Left ventricle myocardium superior (tissue), 1 donor: ENCODE measurements around the gene MARK3. TPM values are rescaled to one million over a fixed set of nuclear protein-coding genes. Genes with fewer than 3 reads are reported as not detected.
A peak's percentile ranks its signal among the peaks of the same experiment; 100 is the strongest.

ENCODE experiments used
- ATAC-seq: fragments of 200-7000 bp; cut with Tn5 transposase; one replicate; pipeline ENCODE4 v1.9.1; 2020; ENCODE audit warnings: mild to moderate bottlenecking, moderate library complexity
- DNase-seq: peaks from one replicate; pipeline ENCODE4 v3.0.0-alpha.2; 2020
- intact Hi-C: fragments of 100-400 bp; cut with micrococcal nuclease; formaldehyde crosslinking; loops from one replicate; pipeline ENCODE4 v1.11.0; 2022
- total RNA-seq: library from RNA; stranded (reverse); fragmentation: NEBNext Ultra II Directional; extraction: Animal tissue kit (Norgen Biotek cat#: 25700); gene quantifications from one replicate; pipeline ENCODE4 v1.2.1, GENCODE V29; 2021
- donor health status: DM: no; HTN: yes; CAD: no; lungs with severe emphysema.

Gene MARK3
- total RNA-seq, 1 donor from 2014 or later, result 127 TPM

DNA sequence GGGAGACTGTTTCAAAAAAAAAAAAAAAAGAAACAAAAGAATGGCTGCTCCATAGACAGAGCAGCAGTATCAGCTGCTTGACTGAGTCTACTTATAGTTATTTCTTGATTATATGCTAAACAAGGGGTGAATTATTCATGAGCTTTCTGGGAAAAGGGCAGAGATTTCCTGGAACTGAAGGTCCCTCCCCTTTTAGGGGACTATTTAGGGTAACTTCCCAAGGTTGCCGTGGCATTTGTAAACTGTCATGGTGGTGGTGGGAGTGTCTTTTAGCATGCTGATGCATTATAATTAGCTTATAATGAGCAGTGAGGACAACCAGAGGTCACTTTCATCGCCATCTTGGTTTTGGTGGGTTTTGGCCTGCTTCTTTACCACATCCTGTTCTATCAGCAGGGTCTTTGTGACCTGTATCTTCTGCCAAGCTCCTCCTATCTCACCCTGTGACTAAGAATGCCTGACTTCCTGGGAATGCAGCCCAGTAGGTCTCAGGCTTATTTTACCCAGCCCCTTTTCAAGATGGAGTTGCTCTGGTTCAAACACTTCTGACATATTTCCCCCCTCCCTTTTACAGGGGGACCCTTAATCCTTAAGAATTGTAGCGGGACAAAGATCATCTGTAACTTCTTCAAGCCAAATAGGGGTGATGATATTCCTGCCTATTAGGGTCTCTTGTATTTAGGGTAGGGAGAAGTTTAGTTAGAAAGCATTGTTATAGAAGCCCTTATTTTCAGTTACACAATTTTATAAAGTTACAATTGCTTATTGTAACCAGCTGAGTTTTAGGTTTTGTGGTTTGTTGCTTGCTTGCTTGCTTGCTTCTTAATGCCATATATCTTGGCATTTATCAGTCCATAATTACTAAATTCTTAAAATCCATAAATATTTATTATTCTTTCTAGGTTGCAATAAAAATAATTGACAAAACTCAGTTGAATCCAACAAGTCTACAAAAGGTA, 42.5 kb downstream of the MARK3 start:
- intact Hi-C loops, result no loop called here
- DNase-seq (no peak), ATAC-seq (peak; percentile 69)

DNA sequence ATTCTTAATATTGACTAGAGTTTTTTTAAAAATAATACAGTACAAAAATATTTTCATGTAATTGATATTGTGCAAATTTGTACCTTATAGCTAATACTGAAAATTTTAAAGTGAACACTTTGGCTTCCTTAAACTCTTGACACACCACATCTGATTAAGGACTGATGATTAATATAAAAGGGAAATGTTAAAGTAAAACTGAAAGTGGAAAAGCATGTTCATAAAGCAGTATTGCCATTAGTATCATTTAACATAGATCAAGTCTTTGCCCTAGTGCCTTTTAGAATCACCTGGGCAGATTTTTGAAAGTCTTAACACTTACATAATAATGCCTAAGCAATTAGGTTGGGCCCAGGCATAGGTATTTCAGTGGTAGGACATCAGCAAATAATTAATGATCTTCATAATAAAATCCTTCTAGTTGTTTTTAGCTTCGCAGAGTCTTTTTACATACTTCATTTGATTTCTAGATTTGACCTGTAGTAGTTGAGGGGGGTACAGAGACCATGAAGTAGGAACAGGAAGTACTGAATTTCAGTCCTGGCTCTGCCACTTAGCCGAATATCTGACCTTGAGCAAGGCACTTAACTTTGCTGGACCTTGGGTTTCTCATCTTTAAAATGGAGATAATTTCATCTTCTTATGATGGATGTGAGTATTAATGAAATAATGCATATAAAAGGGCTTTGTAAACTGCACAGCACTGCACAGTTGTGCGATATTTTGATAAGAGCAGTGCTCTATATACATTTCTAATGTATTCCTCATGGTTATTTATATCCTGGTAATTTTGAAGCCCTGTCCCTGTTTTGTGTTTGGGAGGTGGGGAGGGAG, 43.7 kb downstream of the MARK3 start:
- DNase-seq (no peak), ATAC-seq (no peak)
- intact Hi-C loops, result no loop called here

DNA sequence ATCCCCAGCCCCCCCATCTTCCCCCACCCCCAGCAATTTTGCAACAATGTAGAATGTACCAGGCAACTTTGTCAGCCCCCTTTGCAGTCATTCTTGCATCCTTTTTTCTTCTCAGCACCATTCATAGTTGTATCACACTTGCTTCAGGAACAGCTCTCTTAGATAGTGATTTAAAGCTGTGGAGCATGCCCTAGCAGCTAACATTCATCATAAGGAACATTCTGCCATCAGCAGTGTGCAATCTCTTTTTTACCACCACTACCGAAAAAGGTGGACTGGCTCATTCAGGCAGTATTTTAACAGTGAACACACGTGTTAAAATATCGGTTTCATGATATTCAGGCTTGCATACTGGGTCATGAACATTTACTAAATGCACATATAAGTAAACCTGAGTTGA, 45.1 kb downstream of the MARK3 start:
- ATAC-seq (no peak), DNase-seq (no peak)
- intact Hi-C loops, result no loop called here

DNA sequence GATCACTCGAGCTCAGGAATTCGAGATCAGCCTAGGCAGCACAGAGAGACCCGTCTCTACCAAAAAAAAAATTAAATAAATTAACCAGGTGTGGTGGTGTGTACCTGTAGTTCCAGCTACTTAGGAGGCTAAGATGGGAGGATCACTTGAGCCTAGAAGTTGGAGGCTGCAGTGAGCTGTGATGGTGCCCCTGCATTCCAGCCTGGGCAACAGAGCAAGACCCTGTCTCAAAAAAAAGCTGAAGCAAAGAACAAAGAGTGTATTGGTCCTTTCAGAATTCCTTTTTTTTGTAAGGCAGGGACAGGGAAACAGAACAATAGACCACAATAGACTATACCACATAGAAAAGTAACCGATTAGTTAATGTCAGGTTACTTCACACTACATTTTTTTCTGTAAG, 47.4 kb downstream of the MARK3 start:
- DNase-seq, result no peak
- intact Hi-C loops, result no loop called here
- no peak for ATAC-seq

DNA sequence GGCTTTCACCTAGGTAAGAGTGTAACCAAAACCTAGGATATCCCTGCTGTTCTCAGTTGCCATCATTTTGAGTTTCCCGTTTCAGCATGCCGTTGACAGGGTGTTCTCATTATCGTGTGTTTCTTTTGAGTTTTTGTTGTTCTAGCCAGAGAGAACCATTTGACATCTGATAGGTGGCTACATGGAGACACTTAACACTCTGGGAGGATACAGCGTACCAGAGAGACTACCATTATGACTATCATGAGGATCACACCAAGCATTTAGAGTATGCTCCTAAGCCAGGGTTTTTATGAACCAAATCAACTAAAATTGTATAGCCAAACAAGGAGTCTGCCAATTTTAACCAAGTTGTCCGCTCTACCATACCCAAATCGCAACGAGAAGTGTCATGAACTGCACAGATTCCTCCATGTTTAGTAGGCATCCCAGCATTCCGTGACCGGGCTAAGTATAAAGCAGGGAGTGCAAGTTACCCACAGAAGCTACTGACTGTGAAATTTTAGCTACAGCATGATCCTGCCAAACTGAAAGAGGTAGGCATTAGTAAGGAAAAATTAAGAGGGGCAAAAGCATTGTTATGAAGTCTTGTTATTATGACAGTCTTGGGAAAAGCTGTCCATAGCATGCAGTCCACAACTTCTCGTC, 48.8 kb downstream of the MARK3 start:
- DNase-seq (no peak), ATAC-seq (no peak)
- intact Hi-C loops, result no loop called here

DNA sequence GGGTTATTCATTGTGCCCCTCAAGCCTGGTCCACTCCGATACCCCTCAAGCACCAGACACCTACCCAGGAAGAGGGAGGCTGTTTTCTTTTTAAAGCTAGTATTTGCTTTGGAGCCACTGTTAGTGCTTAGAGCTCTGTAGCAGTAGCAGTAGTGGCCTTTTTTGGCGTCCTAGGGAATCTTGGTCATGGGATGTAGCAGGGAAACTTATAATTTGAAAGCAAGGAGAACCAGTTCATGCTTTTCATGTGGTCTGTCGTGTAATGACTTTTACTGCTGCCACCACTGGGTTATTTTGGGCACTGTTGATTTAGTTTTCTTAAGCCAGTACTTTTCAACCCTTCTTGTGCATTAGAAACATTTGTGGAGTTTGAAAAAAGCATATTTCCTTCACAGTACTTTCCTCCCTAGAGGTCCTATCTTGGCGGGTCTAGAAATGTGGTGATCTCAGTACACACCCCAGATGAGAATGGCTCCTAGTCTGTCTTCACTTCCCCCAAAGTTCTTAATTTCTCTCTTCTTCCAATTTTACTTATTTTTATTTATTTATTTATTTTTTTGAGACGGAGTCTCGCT, 49.7 kb downstream of the MARK3 start:
- ATAC-seq (peak; percentile 70), DNase-seq (no peak)
- intact Hi-C loops, result no loop called here

DNA sequence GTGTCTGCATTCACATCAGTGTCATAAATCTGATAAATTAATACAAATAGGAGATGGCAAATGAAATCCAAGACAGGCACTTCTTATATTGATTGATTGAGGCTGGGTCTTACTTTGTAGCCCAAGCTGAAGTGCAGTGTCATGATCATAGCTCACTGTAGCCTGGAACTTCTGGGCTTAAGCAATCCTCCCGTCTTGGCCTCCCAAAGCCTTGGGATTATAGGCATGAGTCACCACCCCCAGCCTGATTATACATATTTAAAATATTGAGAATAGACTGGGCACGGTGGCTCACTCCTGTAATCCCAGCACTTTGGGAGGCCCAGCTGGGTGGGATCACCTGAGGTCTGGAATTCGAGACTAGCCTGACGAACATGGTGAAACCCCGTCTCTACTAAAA, 51.3 kb downstream of the MARK3 start:
- intact Hi-C loops, result no loop called here
- DNase-seq (no peak), ATAC-seq (no peak)

DNA sequence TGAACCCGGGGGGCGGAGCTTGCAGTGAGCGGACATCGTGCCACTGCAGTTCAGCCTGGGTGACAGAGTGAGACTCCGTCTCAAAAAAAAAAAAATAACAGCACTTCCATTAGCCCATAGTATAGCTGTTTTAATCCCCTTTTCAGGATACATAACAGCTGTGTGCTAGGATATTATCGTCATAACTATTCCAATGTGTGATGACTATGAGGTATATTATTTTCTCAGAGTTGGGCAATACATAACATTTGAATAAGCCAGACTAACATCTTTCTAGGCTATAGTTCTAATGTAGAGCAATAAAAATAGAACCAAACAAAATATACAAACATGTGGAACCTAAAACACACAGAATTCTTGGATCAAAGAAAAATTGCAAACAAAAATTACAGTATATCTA, 57.1 kb downstream of the MARK3 start:
- ATAC-seq (no peak), DNase-seq (no peak)
- intact Hi-C loops, result no loop called here

DNA sequence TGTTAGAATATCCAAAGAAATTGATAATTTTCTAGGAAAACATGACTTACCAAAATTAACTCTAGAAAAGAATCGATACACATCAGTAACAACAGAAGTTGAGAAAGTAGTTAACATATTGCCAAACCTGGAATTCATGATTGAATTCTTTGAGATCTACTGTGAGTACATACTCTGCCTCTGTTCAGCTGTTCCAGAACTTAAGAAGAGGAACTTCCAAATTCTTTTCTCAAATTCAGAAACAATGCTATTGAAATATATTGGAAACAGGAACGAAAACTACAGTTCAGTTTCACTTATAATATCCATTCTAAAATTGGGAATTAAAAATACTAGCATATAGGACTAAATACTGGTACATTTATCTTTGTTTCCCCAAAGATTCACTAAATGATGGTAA, 57.9 kb downstream of the MARK3 start:
- ATAC-seq (no peak), DNase-seq (no peak)
- intact Hi-C loops, result no loop called here

DNA sequence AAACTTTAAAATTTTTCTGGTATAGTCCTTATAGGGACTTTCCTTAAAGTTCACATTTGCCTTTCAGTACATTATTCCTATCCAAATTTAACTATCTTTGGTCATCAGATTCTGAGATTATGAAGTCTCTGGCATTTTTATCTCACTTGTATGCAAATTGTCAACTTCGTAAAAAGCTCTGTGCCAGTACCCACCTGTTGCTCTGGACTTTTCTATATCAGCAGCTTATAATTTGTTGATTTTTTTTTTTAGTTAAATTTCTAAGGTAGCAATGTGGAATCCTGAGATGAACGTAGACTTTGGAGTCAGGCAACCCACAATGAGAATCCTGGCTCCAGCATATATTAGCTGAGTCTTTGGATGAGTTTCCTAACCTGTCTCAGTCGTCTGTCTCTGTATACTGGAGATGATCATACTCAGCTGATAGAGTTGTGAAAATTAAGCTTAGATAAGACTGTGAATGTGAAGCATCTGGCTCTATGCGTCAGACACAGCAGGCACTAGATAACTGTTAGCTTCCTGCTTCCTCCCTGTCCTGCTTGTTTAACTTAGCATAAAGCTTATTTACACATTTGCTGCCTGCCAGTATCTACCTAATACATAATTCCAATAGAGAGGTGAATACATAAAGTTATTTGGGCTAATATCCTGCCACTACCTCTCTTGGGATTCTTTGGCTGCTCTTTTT, 59.8 kb downstream of the MARK3 start:
- ATAC-seq (peak; percentile 53), DNase-seq (no peak)
- intact Hi-C loops, result no loop called here

DNA sequence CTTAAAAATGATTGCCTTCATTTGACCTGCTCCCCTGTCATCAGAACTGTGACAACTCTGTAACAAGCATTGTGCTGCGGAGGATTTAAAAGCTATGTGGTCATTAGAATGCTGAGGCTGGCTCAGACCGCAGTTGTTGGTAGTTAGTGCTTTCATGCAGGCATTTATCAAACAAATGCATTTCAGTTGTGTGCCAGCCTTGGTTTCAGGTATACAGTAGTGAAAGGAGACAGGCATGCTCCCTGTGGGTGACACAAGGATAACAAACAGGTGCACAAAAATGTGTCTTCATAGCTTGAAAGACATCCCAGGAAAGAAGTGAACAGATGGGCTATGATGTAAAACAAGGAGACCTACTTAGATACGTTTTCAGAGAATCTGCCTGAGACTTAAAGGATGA, 60.6 kb downstream of the MARK3 start:
- DNase-seq, result no peak
- peak; percentile 17 for ATAC-seq
- intact Hi-C loops, result no loop called here

DNA sequence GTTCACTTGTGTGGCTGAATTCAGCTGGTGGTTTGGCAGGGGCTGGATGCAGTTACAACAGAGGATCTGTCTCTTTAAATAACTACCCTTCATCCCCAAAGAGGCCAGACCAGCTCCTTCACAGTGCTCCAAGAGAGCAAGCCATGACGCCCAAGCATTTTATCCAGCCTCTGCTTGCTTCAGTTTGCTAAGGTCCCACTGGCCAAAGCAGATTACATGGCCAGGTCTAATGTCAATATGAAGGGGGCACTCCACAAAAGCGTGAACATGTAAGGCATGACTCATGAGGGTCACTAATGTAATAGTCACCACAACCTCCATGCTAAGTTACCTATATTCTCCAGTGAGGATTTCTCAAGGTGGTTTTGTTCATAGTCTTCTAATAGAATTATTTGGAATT, 62.9 kb downstream of the MARK3 start:
- DNase-seq (peak; percentile 28), ATAC-seq (peak; percentile 20)
- intact Hi-C loops, result no loop called here

DNA sequence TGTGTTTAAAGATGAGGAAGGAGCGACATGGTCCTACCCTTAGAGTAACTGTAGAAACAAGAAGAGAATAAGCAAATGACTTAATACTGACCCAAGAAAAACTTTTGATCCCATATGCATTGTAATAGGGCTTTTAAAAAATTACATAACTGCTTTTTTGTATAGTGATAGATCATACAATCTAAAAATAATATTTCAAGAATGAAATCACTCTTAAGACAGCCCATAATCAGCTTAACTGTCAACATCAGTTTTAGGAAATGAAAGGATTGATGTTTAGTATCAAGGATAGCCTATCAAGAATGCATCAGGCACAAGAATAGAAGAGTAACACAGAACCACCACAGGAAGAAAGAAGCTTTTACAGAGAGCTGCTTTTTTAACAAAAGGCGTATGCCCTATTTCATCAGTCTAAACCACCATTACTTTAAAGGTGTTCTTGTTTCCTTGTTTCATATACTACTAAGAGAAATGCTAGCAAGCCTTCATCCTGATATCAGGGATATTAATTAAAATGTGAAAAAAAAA, 64.5 kb downstream of the MARK3 start:
- DNase-seq, result no peak
- intact Hi-C loops, result no loop called here
- ATAC-seq, result no peak

DNA sequence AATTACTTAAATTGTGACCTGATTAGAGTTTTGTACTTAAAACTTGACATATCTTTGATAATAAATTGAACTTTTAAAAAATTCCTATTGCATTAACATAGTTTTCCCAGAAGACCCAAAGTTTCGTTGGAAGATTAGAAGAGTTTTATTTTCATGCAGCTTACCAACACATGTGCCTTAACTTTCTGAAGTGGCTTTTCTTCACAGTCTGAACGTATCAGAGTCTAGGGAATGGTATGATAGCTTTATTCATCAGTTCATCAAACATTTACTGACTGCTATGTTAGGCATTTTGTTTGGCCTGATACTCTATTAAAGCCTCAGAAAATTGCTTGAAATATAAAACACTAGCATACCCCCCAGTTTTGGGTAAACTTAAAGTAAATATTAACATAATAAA, 65.2 kb downstream of the MARK3 start:
- intact Hi-C loops, result no loop called here
- ATAC-seq (peak; percentile 40), DNase-seq (no peak)

DNA sequence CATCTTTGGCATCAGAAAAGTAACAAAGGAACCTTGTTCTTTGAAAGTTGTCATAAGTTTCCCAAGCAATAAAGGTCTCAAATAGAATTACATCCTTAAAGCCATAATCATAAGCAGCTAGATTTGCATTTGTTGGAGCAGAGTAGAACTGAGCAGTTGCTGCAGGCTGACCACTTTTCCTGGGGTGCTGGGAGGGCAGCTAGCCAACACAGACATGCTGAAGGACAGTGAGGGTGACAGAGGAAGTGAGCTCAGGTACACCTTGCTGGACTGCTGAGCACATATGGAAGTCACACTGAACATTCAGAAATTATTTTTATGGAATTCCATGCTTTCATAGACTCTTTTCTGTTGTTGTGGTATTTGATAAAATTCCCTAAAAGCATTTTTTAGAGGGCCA, 66.2 kb downstream of the MARK3 start:
- intact Hi-C loops, result no loop called here
- ATAC-seq, result no peak
- DNase-seq, result no peak

DNA sequence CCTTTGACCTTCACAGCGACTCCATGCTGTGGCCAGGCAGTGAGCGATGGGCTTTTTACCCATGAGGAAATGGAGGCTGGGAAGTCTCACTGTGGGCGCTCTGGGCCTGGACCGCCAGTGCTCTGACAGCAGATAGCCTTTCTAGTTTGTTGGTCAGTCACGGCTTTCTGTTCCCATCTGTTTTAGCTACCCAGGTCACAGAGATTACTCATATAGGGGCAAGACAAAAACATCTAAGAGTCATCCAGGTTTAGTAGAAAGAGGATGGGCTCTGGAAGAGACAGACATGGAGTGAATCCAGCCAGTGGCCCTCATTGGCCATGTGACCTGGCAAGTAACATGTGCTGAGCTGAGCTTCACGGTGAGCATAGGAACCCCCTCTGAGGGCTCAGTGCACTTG, 68.6 kb downstream of the MARK3 start:
- DNase-seq (no peak), ATAC-seq (no peak)
- intact Hi-C loops, result no loop called here

DNA sequence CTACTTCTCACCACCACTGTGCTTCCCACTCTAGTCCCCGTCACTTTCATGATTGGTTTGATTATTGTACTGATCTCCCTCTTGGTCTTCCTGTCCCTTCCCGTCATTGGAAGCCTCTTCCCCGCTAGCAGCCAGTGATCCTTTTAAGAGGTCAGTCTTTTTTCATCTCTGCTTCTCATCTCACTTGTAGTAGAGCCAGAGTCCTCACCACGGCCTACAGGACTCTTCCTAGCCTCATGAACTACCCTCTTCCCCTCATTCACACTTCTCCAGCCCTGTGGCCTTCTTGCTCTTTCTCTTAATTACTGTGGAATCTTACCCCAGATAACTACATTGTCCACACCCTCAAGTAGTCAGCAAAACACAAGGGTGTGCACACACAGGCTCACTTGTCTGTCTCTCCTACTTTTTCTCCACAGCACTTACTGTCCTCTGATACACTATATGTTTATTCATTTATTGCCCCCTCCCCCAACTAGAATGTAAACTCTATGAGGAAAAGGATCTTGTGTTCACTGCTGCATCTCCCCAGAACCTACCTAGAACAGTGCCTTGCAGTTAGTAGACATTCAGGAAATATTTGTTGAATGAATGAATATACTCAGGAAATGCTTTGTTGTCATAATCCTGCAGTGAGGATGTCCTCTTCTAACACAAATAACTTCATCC, 71.1 kb downstream of the MARK3 start:
- intact Hi-C loops, result no loop called here
- no peak for ATAC-seq
- DNase-seq, result no peak

DNA sequence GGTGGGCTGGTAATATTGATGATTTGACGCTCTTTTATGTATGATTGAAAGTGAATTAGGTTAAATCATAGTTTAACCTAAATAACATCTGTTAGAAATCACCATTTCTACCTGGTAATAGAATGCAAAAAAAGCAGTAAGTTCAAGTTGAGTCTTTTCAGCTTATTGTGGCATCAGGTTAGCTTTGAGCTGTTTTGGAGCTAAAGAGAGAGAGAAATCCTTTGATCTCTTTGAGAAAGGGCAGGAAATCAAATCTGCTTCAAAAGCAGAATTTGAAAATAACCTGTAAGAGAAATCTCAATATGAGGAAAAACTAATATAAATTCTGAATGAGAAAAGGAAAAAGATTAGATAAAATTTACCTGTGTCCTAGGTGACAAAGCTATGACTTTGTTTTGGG, 75.2 kb downstream of the MARK3 start:
- no peak for DNase-seq
- intact Hi-C loops, result no loop called here
- ATAC-seq, result no peak
